ENCODE data around the gene FUZ.
A peak's percentile ranks its signal among the peaks of the same experiment; 100 is the strongest.

The FUZ gene

GRCh38 chr19:49809160-49809940 lies 3.7 kb downstream of the FUZ start:
- H3K9me3 Mint-ChIP-seq, result no peaks in the 10 kb centered on the region
- H3K27ac Mint-ChIP-seq, result peak overlapping the region; percentile 68
- peaks cover 25% of the 10 kb centered on the region for H3K4me1 Mint-ChIP-seq (ENCODE audit: low read depth)
- peaks cover 6% of the 10 kb centered on the region for H3K36me3 Mint-ChIP-seq (ENCODE audit: low read depth)
- H3K27me3 Mint-ChIP-seq (ENCODE audit: low read depth), result no peaks in the 10 kb centered on the region
- peak overlapping the region; percentile 81 for H3K4me3 Mint-ChIP-seq

DNA sequence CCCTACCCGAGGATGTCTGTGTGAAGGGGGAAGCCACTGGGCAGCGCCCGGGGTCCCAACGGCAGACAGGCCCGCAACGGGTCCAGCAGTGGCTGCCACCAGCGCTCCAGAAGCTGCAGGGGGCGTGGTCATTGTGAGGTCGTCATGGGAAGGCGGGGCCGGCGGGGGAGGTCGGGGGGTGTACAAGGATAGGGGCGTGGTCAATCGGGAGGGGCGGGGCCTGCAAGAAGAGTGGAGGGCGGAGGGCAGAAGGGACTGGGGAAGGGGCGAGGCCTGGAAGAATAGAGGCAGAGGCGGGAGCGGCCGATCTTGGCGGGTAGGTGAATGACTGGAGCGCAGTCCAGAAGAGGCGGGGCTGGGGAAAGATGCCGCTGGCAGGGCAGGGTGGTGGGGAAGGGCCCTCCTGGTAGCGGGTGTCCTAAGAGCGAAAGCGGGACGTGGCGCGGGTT lies 4.4 kb downstream of the FUZ start:
- H3K4me1 Mint-ChIP-seq (ENCODE audit: low read depth), result peaks cover 24% of the 10 kb centered on the region
- H3K36me3 Mint-ChIP-seq (ENCODE audit: low read depth), result peaks cover 6% of the 10 kb centered on the region
- H3K4me3 Mint-ChIP-seq, result peak overlapping the region; percentile 81
- H3K9me3 Mint-ChIP-seq, result no peaks in the 10 kb centered on the region
- no peaks in the 10 kb centered on the region for H3K27me3 Mint-ChIP-seq (ENCODE audit: low read depth)
- peak overlapping the region; percentile 68 for H3K27ac Mint-ChIP-seq

DNA sequence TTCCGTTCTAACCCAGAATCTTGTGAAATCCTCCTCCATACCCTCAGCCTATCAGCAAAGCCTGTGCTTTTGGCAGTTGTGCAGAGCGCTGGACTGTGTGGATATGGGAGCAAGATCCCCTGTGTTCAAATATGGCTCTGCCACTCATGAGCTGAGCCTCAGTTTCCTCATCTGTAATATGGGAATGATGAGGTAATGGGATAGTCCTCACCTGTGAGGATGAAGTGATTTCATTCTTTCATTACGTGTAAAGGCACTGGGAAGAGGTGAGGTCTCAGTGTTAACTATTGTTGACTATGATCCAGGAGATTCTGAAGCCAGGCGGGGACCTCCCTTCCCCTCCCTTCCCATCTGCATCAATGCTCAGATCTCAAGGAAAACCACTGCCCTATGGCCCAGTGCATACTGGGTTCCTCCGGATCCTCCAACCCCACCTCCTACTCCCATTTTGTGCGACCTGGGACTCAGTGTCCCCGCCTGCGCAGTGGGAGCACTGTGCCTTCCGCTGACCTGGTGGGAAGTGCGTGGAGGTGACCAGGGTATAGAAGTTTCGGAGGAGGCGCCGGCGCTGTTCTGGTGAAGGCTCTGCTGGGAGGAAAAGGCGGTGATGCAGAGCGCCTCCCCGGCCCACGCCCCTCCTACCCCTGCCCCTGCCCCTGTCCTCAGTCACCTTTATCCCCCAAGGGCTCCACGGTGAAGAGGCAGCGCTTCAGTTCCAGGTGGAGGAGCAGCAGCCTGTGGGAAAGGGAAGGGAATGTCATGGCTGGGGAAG lies 5.0 kb downstream of the FUZ start:
- H3K4me1 Mint-ChIP-seq (ENCODE audit: low read depth), result peaks cover 19% of the 10 kb centered on the region
- H3K4me3 Mint-ChIP-seq, result peak overlapping the region; percentile 81
- H3K27me3 Mint-ChIP-seq (ENCODE audit: low read depth), result no peaks in the 10 kb centered on the region
- peak overlapping the region; percentile 18 for H3K27ac Mint-ChIP-seq
- H3K9me3 Mint-ChIP-seq, result no peaks in the 10 kb centered on the region
- peaks cover 9% of the 10 kb centered on the region for H3K36me3 Mint-ChIP-seq (ENCODE audit: low read depth)

DNA sequence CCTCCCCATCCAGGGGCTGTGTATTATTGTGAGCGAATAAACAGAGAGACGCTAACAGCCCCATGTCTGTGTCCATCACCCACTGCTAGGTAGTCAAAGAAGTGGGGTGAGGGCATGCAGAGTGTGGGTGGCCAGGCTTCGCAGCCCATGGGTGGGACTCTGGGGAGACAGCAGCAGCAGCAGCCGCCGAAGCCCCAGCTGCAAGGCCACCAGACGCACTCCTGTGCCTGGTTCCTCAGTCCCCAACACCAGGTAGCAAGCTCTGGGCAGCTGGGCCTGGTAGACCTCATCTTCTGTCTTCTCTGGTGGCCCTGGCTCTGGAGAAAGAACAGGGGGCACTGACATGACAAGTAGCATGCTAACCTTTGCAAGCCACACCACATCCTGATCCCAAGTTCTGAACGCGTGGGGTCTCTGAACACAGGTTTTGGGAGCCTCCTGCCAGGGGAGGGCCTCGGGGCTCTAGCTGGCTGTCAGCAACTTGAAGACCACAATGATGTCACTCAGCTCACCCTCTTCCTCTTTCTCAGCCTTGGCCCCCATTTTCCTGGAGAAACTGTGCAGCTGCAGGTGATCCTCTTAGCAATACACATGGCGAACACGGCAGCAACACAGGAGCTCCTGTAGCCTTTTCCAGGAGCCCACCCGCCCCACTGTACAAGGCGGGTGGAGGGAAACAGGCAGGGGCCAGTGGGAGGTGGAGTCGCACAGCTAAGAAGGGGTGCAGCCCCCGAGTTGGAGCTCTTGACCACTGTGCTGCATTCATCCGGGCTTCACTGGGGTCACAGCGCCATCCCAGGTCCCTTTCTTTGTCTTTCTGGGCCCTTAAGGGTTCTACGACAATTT lies 5.8 kb downstream of the FUZ start:
- Mint-ChIP-seq H3K4me3 (no peak overlapping the region), H3K36me3 (ENCODE audit: low read depth) (peaks cover 9% of the 10 kb centered on the region), H3K9me3 (no peaks in the 10 kb centered on the region), H3K27me3 (ENCODE audit: low read depth) (no peaks in the 10 kb centered on the region), H3K4me1 (ENCODE audit: low read depth) (peaks cover 16% of the 10 kb centered on the region), H3K27ac (peak overlapping the region; percentile 67)

- H3K27ac Mint-ChIP-seq, result peak overlapping the region; percentile 17
- no peaks in the 10 kb centered on the region for H3K9me3 Mint-ChIP-seq
Measured at GRCh38 chr19:49806620-49806959, 6.5 kb downstream of the FUZ start.

GRCh38 chr19:49805822-49806619 lies 7.1 kb downstream of the FUZ start:
- Mint-ChIP-seq H3K36me3 (ENCODE audit: low read depth) (peaks cover 9% of the 10 kb centered on the region), H3K27me3 (ENCODE audit: low read depth) (no peaks in the 10 kb centered on the region), H3K4me1 (ENCODE audit: low read depth) (peaks cover 14% of the 10 kb centered on the region), H3K4me3 (no peak overlapping the region), H3K9me3 (no peaks in the 10 kb centered on the region), H3K27ac (peak overlapping the region; percentile 17)

More at GRCh38 chr19:49806620-49806959, 6.5 kb downstream of the FUZ start:
- H3K4me3 Mint-ChIP-seq, result no peak overlapping the region
- peaks cover 9% of the 10 kb centered on the region for H3K36me3 Mint-ChIP-seq (ENCODE audit: low read depth)
- H3K4me1 Mint-ChIP-seq (ENCODE audit: low read depth), result peaks cover 14% of the 10 kb centered on the region
- H3K27me3 Mint-ChIP-seq (ENCODE audit: low read depth), result no peaks in the 10 kb centered on the region

GRCh38 chr19:49803529-49803856 lies 9.6 kb downstream of the FUZ start:
- no peak overlapping the region for H3K27ac Mint-ChIP-seq
- no peaks in the 10 kb centered on the region for H3K27me3 Mint-ChIP-seq (ENCODE audit: low read depth)
- no peaks in the 10 kb centered on the region for H3K9me3 Mint-ChIP-seq
- H3K4me1 Mint-ChIP-seq (ENCODE audit: low read depth), result peaks cover 6% of the 10 kb centered on the region
- peaks cover 14% of the 10 kb centered on the region for H3K36me3 Mint-ChIP-seq (ENCODE audit: low read depth)
- no peak overlapping the region for H3K4me3 Mint-ChIP-seq

- H3K27me3 Mint-ChIP-seq (ENCODE audit: low read depth), result no peaks in the 10 kb centered on the region
- H3K27ac Mint-ChIP-seq, result no peak overlapping the region
- peaks cover 14% of the 10 kb centered on the region for H3K36me3 Mint-ChIP-seq (ENCODE audit: low read depth)
- no peaks in the 10 kb centered on the region for H3K9me3 Mint-ChIP-seq
- no peak overlapping the region for H3K4me3 Mint-ChIP-seq
- peaks cover 6% of the 10 kb centered on the region for H3K4me1 Mint-ChIP-seq (ENCODE audit: low read depth)
Measured at GRCh38 chr19:49802836-49803528, 10.1 kb downstream of the FUZ start.

DNA sequence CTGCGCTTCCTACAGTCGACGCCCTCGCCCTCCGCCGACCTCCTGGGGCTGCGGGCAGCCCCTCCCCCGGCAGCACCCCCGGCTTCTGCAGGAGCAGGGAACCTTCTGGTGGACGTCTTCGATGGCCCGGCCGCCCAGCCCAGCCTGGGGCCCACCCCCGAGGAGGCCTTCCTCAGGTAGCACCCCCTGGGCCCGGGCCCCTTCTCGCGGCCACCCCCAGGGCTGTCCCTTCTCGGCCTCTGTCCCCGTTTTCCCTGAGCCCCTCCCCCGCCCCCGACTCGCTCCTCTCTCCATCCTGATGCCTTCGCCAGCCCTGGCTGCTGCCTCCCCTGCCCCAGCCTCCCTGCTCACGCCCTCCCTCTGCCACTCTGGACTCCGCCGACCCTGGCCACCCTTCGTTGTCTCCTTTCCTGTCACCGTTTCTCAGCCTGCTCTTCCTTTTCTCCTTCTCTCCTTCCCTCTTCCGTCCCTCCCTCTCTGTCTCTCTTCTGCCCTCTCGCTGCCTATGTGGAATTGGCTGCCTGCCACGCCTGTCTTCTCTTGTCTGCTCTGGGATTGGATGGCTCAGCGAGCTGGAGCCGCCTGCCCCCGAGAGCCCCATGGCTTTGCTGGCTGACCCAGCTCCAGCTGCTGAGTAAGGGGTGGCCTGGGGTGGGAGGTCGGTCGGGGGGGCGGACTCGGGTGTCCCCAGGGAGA lies 11.0 kb downstream of the FUZ start:
- Mint-ChIP-seq H3K4me1 (ENCODE audit: low read depth) (peaks cover 3% of the 10 kb centered on the region), H3K4me3 (no peak overlapping the region), H3K27me3 (ENCODE audit: low read depth) (no peaks in the 10 kb centered on the region), H3K36me3 (ENCODE audit: low read depth) (peaks cover 17% of the 10 kb centered on the region), H3K9me3 (no peaks in the 10 kb centered on the region), H3K27ac (no peak overlapping the region)

GRCh38 chr19:49801401-49801888 lies 11.6 kb downstream of the FUZ start:
- Mint-ChIP-seq H3K4me3 (no peak overlapping the region), H3K36me3 (ENCODE audit: low read depth) (peaks cover 19% of the 10 kb centered on the region), H3K27ac (no peak overlapping the region)

GRCh38 chr19:49800771-49801170 lies 12.3 kb downstream of the FUZ start:
- Mint-ChIP-seq H3K27me3 (ENCODE audit: low read depth) (no peaks in the 10 kb centered on the region), H3K9me3 (no peaks in the 10 kb centered on the region), H3K27ac (no peak overlapping the region), H3K36me3 (ENCODE audit: low read depth) (peaks cover 16% of the 10 kb centered on the region), H3K4me3 (no peak overlapping the region), H3K4me1 (ENCODE audit: low read depth) (no peaks in the 10 kb centered on the region)

More at GRCh38 chr19:49801401-49801888, 11.6 kb downstream of the FUZ start:
- Mint-ChIP-seq H3K27me3 (ENCODE audit: low read depth) (no peaks in the 10 kb centered on the region), H3K4me1 (ENCODE audit: low read depth) (peaks cover 3% of the 10 kb centered on the region), H3K9me3 (no peaks in the 10 kb centered on the region)

GRCh38 chr19:49799798-49800376 lies 13.2 kb downstream of the FUZ start:
- Mint-ChIP-seq H3K36me3 (ENCODE audit: low read depth) (peaks cover 22% of the 10 kb centered on the region), H3K4me3 (no peak overlapping the region), H3K9me3 (no peaks in the 10 kb centered on the region), H3K27me3 (ENCODE audit: low read depth) (no peaks in the 10 kb centered on the region), H3K4me1 (ENCODE audit: low read depth) (no peaks in the 10 kb centered on the region), H3K27ac (no peak overlapping the region)
